ENCODE measurements around the gene GABPB1. TPM values are rescaled to one million over a fixed set of nuclear protein-coding genes. Genes with fewer than 3 reads are reported as not detected.

GABPB1 gene
- total RNA-seq, 1 experiment from 2014 or later: 45.0 TPM

DNA sequence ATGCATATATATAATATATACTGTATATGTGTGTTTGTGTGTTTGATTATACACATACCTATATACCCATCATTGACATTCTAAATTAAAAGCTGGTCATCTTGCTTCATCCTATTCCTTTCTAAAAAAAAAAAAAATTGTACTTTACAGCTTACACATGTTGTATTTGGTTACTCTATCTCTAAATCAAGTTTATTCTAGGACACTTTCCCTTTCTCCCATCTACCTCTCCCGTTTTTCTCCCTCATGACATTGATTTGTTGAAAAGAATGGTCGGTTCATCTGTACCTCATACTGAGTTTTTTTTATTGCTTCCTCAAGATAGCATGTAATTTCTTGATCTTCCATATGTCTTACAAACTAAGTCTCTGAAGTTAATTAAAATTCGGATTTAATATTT, 26.9 kb downstream of the GABPB1 start:
- Histone ChIP-seq H2BK15ac (ENCODE audit: low read depth, low read length) (no peak overlapping the region), H4K91ac (ENCODE audit: insufficient read length, low read depth, low read length) (no peak overlapping the region), H2BK5ac (ENCODE audit: insufficient read length, low read length) (no peak overlapping the region), H3K4ac (ENCODE audit: low read depth, low read length) (no peak overlapping the region), H3K9me3 (ENCODE audit: control insufficient read depth, low read depth, low read length) (no peaks in the 10 kb centered on the region), H4K5ac (ENCODE audit: insufficient read length, low read depth, low read length) (no peak overlapping the region), H3K23me2 (ENCODE audit: insufficient read length, low read depth, low read length, poor library complexity, severe bottlenecking) (no peaks in the 10 kb centered on the region), H3K79me1 (ENCODE audit: insufficient read depth, low read depth, low read length, poor library complexity, severe bottlenecking) (peaks cover 1% of the 10 kb centered on the region), H4K20me1 (ENCODE audit: control insufficient read depth, insufficient read depth, insufficient read length) (no peaks in the 10 kb centered on the region), H2BK12ac (ENCODE audit: insufficient read length, low read depth, low read length) (no peak overlapping the region), H3K27ac (ENCODE audit: insufficient read length, low read depth, low read length) (no peak overlapping the region), H2AK5ac (ENCODE audit: insufficient read length, low read length) (no peak overlapping the region), H3K4me2 (ENCODE audit: insufficient read depth, insufficient read length, low read length) (no peak overlapping the region), H3T11ph (ENCODE audit: low read length) (no peak overlapping the region), H3K27me3 (ENCODE audit: insufficient read depth, low read length) (no peaks in the 10 kb centered on the region), H3K14ac (ENCODE audit: insufficient read depth, low read length) (no peak overlapping the region), H2AFZ (ENCODE audit: low read length) (no peak overlapping the region), H4K8ac (replicated peaks; ENCODE audit: insufficient read length, low read depth, low read length) (no peak overlapping the region), H2BK20ac (ENCODE audit: low read depth, low read length, poor library complexity, severe bottlenecking) (no peak overlapping the region), H2BK120ac (ENCODE audit: low read depth, low read length, poor library complexity, severe bottlenecking) (no peak overlapping the region), H3K56ac (ENCODE audit: insufficient read length, low read depth, low read length) (no peak overlapping the region), H3K79me2 (ENCODE audit: insufficient read depth, low read length) (no peaks in the 10 kb centered on the region), H3K23ac (ENCODE audit: insufficient read length, low read depth, low read length) (no peak overlapping the region), H3K4me1 (ENCODE audit: insufficient read depth, low read length) (peaks cover 5% of the 10 kb centered on the region; the same call in 1 of the 2 replicates), H3K18ac (ENCODE audit: insufficient read length, low read depth, low read length) (no peak overlapping the region), H3K9ac (ENCODE audit: extremely low read depth, insufficient read length, low read length) (no peak overlapping the region)
- no peak for TF ChIP-seq CTCF (conservative IDR thresholded peaks at IDR 0.05)
- WGBS (ENCODE audit: extremely low coverage, insufficient read length, low lambda C conversion rate): no CpG with 5 or more reads among the region's 3 CpGs
- Mint-ChIP-seq H3K4me1 (peaks cover 11 to 16% of the 10 kb centered on the region in 2 experiments), H3K4me3 (no peak overlapping the region), H3K9me3 (no peaks in the 10 kb centered on the region), H3K36me3 (ENCODE audit: insufficient read depth in 1 of 3, low read depth in 3 of 3) (peaks cover 0 to 6% (median 4%) of the 10 kb centered on the region in 3 experiments; a peak in 2 of 7 replicates), H3K27me3 (ENCODE audit: low read depth) (no peaks in the 10 kb centered on the region), H3K27ac (no peak overlapping the region)
- DNase-seq: no peak
